SIG-M5 treated with dmso at 0.1 percent for 504 hours (cell line): ENCODE results near the gene AIP.

Experiments
- DNase-seq: peaks from one replicate; lab custom pipeline; 2025; ENCODE audit not compliant: unreplicated experiment; lab: John Stamatoyannopoulos, UW

AIP gene

DNA sequence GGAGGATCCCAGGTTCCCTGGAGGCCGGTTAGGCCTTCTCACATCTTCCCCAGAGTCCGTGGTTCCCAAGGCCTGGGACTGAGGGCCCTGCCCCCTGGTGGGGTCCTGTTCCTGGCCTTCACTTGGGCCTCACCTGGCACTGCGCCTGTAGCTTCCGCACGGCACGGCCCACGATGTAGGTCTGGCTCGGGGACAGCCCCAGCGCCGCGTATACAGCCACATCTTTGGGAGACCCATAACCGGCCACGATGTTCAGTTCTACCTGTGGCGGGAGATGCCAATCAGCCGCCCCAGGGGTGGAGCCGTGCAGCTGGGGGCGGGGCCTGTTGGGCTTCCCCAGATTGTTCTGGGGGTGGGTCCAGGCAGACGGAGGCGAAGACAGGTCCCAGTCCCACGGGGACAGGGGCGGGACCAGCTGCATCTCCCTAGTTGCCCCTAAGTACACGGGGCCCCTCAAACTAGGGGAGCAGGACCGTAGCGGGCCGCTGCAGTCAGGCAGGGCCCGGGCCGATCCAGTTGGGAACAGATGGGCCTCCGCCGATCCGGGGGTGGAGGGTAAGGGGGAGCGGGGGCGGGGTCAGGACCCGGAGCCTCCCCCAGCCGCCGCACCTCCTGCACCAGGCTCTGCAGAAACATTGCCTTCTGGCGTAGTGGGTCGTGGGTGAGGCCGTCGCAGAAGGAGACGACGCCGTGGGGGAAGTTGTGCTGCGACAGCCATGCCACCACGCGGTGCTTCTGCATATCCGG is 10.1 kb downstream of the AIP start:
- no peak for DNase-seq

DNA sequence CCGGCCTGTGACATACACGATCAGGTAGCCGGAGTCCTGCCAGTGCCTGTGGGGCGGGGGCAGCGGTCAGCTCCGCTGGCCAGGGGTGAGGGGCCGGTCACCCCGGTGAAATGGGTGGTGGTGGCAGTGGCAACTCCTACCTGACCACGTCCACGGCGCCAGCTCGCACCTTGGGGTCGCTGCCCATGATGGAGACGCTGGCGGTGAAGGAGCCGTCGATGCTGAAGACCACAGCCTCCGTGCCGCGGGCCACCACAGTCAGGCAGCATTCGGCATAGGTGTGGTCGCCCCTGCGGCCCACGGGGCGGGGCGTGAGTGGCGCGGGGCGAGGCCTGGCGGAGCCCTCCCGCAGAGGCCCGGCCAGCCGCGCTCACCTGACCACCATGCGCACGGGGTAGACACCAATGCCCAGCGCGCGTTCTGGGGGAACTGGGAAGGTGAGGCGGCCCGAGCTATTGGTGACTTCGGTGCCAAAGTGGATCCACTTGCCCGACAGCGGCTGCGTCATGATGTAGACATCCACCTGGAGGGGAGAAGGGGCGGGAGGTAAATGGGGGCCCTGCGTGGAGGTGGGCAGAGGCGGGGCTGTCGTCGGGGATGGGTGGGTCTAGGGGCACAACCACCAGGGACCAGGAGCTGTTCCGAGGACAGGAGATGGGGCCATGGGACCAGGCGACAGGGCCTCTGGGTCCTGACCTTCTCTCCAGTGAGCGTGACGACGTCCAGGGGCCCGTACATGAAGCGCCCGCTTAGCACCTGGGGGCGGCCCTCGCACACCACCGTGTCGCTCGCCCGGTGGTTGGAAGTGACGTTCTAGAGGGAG is 10.9 kb downstream of the AIP start:
- DNase-seq, result no peak

GRCh38 chr11:67494371-67495233 is 11.8 kb downstream of the AIP start:
- DNase-seq, result no peak

GRCh38 chr11:67495234-67496005 is 12.6 kb downstream of the AIP start:
- DNase-seq, result no peak

DNA sequence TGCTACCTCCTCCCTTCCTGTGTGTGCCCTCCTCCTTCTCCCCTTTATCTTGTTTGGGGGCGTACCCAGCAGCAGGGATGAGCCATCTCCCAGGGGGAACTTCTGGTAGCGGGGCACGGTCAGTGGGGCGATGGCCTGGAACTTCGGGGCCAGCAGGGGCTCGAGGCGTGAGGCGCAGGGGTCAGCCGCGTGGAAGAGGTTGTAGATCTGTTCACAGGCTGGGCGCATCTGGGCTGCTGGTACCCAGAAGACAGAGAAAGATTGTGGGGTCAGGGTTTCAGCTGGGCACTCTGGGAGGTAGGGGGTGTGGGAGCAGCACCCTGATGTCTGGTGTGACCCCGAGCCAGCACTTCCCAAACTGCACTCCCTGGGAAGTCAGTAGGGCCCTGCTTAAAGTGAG is 13.3 kb downstream of the AIP start:
- DNase-seq, result no peak

GRCh38 chr11:67497656-67498291 is 14.9 kb downstream of the AIP start:
- no peak for DNase-seq

GRCh38 chr11:67498544-67498972 is 15.7 kb downstream of the AIP start:
- no peak for DNase-seq

DNA sequence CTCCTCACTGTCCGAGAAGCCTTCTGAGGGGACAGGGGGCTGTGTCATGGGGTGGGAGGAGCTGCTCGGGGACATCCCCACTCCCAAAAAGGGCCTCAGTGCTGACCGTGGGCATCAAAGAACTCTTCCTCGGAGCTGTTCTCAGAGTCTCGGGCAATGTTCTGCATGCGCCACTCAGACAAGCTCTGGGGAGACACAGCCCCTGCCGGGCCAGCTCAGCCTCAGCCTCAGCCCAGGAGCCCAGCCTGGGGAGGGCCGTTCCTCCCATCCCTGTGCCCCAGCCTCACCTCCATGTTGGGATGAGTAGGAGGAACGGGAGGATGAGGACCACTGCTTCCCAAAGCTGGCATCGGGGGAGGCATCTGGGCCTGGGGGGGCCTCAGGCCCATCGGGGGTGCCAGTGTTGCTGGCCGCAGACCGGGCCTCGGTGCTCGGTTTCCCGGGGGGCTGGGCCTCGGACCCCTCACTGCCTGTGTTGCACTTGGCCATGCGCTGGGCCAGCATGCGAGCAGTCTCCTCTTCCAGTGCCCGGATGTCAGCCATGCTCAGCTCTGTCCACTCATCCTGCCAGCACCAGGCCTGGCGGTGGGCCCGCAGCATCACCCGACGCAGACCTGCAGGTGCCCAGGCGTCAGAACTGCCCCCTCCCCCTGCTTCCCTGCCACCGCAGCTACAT is 17.1 kb downstream of the AIP start:
- no peak for DNase-seq

DNA sequence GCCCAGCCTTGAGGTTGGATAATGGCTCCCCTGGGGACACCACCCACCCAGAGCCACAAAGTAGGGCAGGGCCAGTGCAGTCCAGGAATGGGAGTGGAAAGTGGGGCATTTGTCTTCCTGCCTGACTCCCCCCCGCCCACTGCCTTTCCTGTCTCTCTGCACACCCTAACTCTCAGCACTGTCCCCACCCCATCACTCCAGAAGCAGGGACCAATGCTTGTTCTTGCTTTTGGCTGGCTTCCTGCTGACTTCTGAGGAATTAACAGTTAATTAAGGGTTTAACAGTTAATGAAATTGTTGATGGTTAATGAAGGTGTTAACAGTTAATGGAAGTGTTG is 17.6 kb downstream of the AIP start:
- no peak for DNase-seq

GRCh38 chr11:67500831-67501715 is 18.2 kb downstream of the AIP start:
- DNase-seq, result peak; percentile 69

DNA sequence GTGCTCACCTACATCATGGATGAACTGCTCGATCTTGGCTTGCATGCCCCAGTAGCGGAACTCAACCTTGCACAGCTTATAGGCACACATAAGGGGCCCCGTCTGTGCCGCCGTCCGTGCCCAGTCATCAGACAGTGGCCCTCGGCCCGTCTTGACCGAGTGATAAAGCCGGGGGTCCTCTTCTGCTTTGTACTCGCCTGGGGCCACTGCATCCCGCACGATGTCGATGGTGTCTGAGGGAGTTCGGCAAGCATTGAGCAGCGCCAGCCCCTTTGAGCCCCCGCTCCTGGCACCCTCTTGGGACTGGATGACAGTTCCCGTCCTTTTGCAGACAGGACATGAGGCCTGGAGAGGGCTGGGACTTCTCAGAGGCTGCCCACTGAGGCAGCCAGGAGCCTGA is 19.0 kb downstream of the AIP start:
- DNase-seq, result no peak

DNA sequence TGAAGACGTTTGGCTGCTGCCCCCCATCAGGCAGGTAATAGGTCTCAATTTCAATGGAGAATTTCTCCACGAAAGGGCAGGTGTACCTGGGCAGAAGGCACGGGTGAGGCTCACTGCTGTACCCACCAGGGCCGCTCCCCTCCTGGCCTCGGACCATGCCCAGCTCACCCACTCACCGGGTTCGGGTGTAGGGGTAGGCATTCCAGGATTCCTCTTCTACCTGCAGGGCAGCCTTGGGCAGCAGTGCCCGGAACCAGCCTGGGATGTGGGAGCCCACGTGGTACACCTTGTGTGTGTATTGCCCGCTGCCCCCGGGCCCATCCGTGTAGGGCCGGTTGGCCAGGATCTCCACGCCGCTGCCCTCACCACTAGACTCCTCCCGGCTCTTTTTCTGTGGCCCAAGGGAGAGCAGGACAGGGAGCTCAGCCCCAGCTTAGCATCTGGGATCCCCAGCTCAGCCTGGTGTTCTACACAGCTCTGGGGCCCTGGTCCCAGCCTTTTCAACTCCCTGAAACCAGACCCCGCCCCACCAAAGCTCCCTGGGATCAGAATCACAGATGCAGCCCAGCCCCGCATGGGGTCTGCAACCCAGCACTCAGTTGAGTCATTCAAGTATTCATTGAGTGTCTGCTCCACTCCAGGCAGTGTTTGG is 19.6 kb downstream of the AIP start:
- DNase-seq, result no peak

GRCh38 chr11:67503119-67504004 is 20.5 kb downstream of the AIP start:
- DNase-seq, result no peak

- DNase-seq, result no peak
These were observed 21.5 kb downstream of the AIP start for GRCh38 chr11:67504005-67504949.

- DNase-seq, result peak; percentile 45
These were observed 22.2 kb downstream of the AIP start, which contains the start of gene PITPNM1 for GRCh38 chr11:67504950-67505581. TSS of gene PITPNM1 (minus strand) at chr11:67505363. CDS start at chr11:67504180, 1,183 bp downstream.
